ENCODE data around the gene ZEB2. TPM values are rescaled to one million over a fixed set of nuclear protein-coding genes. Genes with fewer than 3 reads are reported as not detected.
"Not testable (repeated sequence)": the region's sequence is repeated elsewhere in the genome, so short reads cannot be mapped to it uniquely, and the experiment has no call there.

The ZEB2 gene
- polyA plus RNA-seq, 2 of the 4 experiments (the other 2 are of a cell fraction) = 4.2 to 7.0 TPM

DNA sequence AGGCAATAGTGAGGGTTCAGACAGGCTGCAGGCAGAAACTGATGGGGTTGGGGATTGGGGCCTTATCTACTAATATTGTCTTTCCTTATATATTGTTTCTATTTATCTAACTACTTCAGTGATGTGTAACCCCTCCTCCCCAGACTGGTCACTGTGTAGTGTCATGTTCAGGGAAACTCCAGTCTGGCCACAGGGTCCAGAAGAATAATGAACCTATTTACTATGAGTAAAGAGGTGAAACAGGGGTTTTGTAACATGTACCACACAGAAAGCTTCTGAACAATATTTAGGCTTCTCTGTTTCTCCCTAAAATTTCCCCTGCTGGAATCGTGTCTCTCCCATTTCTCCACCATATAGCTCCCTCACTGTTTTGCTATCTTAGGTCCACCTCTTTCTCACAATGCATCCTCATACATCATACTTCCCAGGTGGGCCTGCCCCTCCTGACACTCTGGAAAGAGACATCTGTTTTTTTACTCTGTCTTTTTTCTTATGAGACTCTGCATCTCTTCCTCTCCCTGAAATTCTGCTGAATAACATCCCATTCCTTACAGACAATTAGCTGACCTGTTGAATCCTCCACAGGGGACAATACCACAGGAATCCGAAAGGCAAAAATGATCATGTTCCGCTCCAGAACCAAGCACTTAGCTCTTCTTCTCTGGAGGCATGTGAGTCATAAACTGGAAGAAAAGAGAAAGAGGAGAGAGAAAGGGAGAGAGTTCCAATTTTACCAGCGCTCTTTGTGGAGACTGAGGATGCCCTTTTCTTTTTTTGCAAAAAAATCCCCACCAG lies 154.8 kb downstream of the ZEB2 start (continued):
- TF ChIP-seq MAX (IDR thresholded peaks at IDR 0.05) (no peak), EHF (CRISPR knock-in tag; IDR thresholded peaks at IDR 0.05) (no peak), CHD2 (IDR thresholded peaks at IDR 0.05; ENCODE audit: low read length, partially characterized antibody) (no peak), MYC (IDR thresholded peaks at IDR 0.05; ENCODE audit: borderline replicate concordance, low read length) (no peak), TP53 (CRISPR knock-in tag; IDR thresholded peaks at IDR 0.05) (no peak), MAZ (IDR thresholded peaks at IDR 0.05; ENCODE audit: borderline replicate concordance, low read depth, low read length) (no peak), EP300 (IDR thresholded peaks at IDR 0.05) (no peak)

DNA sequence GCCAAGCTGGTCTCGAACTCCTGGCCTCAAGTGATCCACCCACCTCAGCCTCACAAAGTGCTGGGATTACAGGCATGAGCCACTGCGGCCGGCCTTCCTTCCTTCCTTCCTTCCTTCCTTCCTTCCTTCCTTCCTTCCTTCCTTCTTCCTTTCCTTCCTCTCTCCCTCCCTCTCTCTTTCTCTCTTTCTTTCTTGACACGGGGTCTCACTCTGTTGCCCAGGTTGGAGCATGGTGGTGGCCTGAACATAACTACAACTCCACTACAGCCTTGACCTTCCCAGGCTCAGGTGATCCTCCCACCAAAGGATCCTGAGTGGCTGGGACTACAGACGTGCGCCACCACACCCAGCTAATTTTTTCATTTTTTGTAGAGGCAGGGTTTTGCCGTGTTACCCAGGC lies 155.7 kb downstream of the ZEB2 start:
- peaks cover 13% of the 10 kb centered on the region for H3K4me1 ChIP-seq
- FAIRE-seq; DNase-seq (ENCODE audit: low read depth in 1 of 2, low spot score in 1 of 2); POLR2A ChIA-PET; H3K27ac ChIP-seq; H3K9me3 ChIP-seq; CTCF ChIA-PET; ATAC-seq; H3K4me2 ChIP-seq; H3K4me3 ChIP-seq: not testable (repeated sequence)
- 91% methylated on average over 7 of the region's 7 CpGs for WGBS (ENCODE audit: missing lambda C conversion rate)

DNA sequence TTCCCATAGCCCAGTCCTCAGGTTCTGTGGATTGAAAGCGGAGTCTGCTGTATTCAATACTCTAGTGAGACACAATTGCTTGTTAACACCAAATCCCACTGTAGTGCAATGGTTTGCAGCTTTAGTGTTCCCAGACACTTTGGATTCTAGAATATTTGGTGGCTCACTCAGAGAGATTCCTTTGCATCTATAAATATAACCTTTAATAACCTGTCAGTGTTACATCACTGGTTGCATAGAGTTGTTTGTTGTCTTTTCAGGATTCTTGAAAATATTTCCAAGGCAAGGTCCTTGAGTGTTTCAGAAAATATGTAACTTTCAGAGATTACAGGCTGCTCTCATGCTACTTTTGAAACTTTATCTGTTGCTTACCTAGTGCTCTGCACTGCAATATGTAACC lies 157.5 kb downstream of the ZEB2 start:
- ATAC-seq (no peak), FAIRE-seq (no peak), DNase-seq (ENCODE audit: low read depth in 1 of 2, low spot score in 1 of 2) (peak in 1 of 2 experiments; percentile 17)
- no peaks in the 10 kb centered on the region for H3K9me3 ChIP-seq
- H3K4me1 ChIP-seq = peaks cover 32% of the 10 kb centered on the region
- CTCF ChIA-PET = interaction anchor here (1.6 kb wide), 1 partner anchor 15 kb away, joined by 3 read pairs; no protein-coding TSS in a partner anchor
- 94% methylated on average over 1 of the region's 1 CpG for WGBS (ENCODE audit: missing lambda C conversion rate)
- TF ChIP-seq EP300 (IDR thresholded peaks at IDR 0.05) (no peak), CHD4 (IDR thresholded peaks at IDR 0.05; ENCODE audit: borderline replicate concordance) (no peak), POLR2A (IDR thresholded peaks at IDR 0.05; ENCODE audit: low read length) (no peak), POLR2AphosphoS2 (conservative IDR thresholded peaks at IDR 0.05; ENCODE audit: low read length) (no peak), FOSL2 (IDR thresholded peaks at IDR 0.05) (no peak), FOSL2 (CRISPR knock-in tag; IDR thresholded peaks at IDR 0.05) (peak; percentile 17; the same call in 1 of the 2 replicates), HDAC2 (IDR thresholded peaks at IDR 0.05) (no peak), CBX2 (IDR thresholded peaks at IDR 0.05; ENCODE audit: borderline replicate concordance, low read depth) (no peak)
- H3K4me3 ChIP-seq = no peak overlapping the region
- H3K27ac ChIP-seq = no peak overlapping the region
- H3K4me2 ChIP-seq = 0 out of 3 replicates have a peak overlapping the region, but pooled peaks have one; percentile 15
- POLR2A ChIA-PET = no interaction called here

DNA sequence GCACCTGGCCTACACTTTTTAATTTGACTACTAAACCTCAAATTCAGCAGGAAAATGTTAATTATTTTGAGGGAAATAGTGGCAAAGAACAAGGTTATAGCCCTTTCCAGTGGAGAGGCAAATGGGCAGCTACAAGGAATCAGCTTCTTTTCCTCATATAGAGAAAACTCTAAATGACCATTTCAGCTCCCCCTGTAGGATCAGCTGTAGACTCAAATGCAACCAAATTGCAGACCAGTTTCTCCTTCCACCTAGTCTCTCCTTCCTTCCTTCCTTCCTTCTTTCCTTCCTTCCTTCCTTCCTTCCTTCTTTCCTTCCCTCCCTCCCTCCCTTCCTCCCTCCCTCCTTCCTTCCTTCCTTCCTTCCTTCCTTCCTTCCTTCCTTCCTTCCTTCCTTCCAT lies 158.2 kb downstream of the ZEB2 start:
- H3K27ac ChIP-seq = 0 out of 6 replicates have a peak overlapping the region, but pooled peaks of 1 of the 2 experiments have one; percentile 9
- CTCF ChIA-PET = interaction anchor here (1.6 kb wide), 1 partner anchor 15 kb away, joined by 3 read pairs; no protein-coding TSS in a partner anchor
- POLR2A ChIA-PET = no interaction called here
- H3K4me3 ChIP-seq = no peak overlapping the region
- peaks cover 35% of the 10 kb centered on the region for H3K4me1 ChIP-seq
- no peak for TF ChIP-seq POLR2A (IDR thresholded peaks at IDR 0.05; ENCODE audit: low read length)
- no peak for TF ChIP-seq RCOR1 (IDR thresholded peaks at IDR 0.05; ENCODE audit: low read depth, low read length)
- TF ChIP-seq MYC (IDR thresholded peaks at IDR 0.05; ENCODE audit: borderline replicate concordance, low read length) = no peak
- no peak for TF ChIP-seq RNF2 (IDR thresholded peaks at IDR 0.05; ENCODE audit: borderline replicate concordance, low read depth)
- TF ChIP-seq RFX5 (IDR thresholded peaks at IDR 0.05) = no peak
- no peak for TF ChIP-seq CHD2 (IDR thresholded peaks at IDR 0.05; ENCODE audit: low read length, partially characterized antibody)
- no peak for TF ChIP-seq EHF (CRISPR knock-in tag; IDR thresholded peaks at IDR 0.05)
- no peak for TF ChIP-seq ZFP36 (IDR thresholded peaks at IDR 0.05; ENCODE audit: borderline replicate concordance, partially characterized antibody)
- TF ChIP-seq, protein P1, sequence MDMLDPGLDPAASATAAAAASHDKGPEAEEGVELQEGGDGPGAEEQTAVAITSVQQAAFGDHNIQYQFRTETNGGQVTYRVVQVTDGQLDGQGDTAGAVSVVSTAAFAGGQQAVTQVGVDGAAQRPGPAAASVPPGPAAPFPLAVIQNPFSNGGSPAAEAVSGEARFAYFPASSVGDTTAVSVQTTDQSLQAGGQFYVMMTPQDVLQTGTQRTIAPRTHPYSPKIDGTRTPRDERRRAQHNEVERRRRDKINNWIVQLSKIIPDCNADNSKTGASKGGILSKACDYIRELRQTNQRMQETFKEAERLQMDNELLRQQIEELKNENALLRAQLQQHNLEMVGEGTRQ (IDR thresholded peaks at IDR 0.05) = no peak
- TF ChIP-seq E2F6 (IDR thresholded peaks at IDR 0.05; ENCODE audit: borderline replicate concordance, low read depth) = no peak
- no peak for TF ChIP-seq TP53 (CRISPR knock-in tag; IDR thresholded peaks at IDR 0.05)
- no peak for TF ChIP-seq SMC3 (IDR thresholded peaks at IDR 0.05)
- no peak for TF ChIP-seq MAX (IDR thresholded peaks at IDR 0.05)
- no peak for TF ChIP-seq NFE2L2 (conservative IDR thresholded peaks at IDR 0.05; ENCODE audit: low read length)
- no peak for TF ChIP-seq SREBF2 (IDR thresholded peaks at IDR 0.05)
- no peak for TF ChIP-seq NR3C1 (IDR thresholded peaks at IDR 0.05)
- no peak for TF ChIP-seq KDM5A (IDR thresholded peaks at IDR 0.05)
- TF ChIP-seq CEBPB (IDR thresholded peaks at IDR 0.05) = no peak
- TF ChIP-seq, protein P2, sequence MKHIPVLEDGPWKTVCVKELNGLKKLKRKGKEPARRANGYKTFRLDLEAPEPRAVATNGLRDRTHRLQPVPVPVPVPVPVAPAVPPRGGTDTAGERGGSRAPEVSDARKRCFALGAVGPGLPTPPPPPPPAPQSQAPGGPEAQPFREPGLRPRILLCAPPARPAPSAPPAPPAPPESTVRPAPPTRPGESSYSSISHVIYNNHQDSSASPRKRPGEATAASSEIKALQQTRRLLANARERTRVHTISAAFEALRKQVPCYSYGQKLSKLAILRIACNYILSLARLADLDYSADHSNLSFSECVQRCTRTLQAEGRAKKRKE (CRISPR knock-in tag; IDR thresholded peaks at IDR 0.05; ENCODE audit: low read depth) = no peak
- no peak for TF ChIP-seq KDM1A (IDR thresholded peaks at IDR 0.05; ENCODE audit: low read depth)
- no peak for DNase-seq (ENCODE audit: low read depth in 1 of 2, low spot score in 1 of 2)
- H3K4me2 ChIP-seq = no peak overlapping the region
- H3K9me3 ChIP-seq = no peaks in the 10 kb centered on the region
- no peak for FAIRE-seq
- ATAC-seq = no peak
